Heart left ventricle (tissue), 16 donors: Measurements from ENCODE around the gene PCLO. TPM values are rescaled to one million over a fixed set of nuclear protein-coding genes. Genes with fewer than 3 reads are reported as not detected.
A peak's percentile ranks its signal among the peaks of the same experiment; 100 is the strongest.
"Not testable (repeated sequence)": the region's sequence is repeated elsewhere in the genome, so short reads cannot be mapped to it uniquely, and the experiment has no call there.

Source experiments
- ATAC-seq, 4 donors: fragments of 200-7000 bp; cut with Tn5 transposase; one replicate each; pipeline ENCODE4 v1.9.1; 2020 to 2022; ENCODE audit warnings: moderate library complexity in 4 of 4, mild to moderate bottlenecking in 3 of 4, moderate number of reproducible peaks in 1 of 4
- DNase-seq, 5 donors: peaks; one replicate each; pipeline ENCODE4 v3.0.0-alpha.2; 2020
- H3K27ac ChIP-seq, 12 donors: fragments of 200-600 bp; sonication (generic) in 4 of 12; one replicate each; pipeline versions ENCODE4 v1.5.0 to v1.8.0; 2016 to 2022; ENCODE audit warnings: mild to moderate bottlenecking in 2 of 12
- H3K27me3 ChIP-seq, 9 donors: fragments of 200-600 bp; sonication (generic) in 2 of 9; one replicate each; pipeline versions ENCODE4 v1.5.1 to v1.8.0; 2016 to 2022; ENCODE audit warnings: mild to moderate bottlenecking in 3 of 9
- H3K36me3 ChIP-seq, 9 donors: fragments of 200-600 bp; sonication (generic) in 2 of 9; one replicate each; pipeline versions ENCODE4 v1.5.0 to v1.8.0; 2018 to 2022; ENCODE audit warnings: mild to moderate bottlenecking in 2 of 9
- H3K4me1 ChIP-seq, 12 donors: fragments of 200-600 bp; sonication (generic) in 4 of 12; one replicate each; pipeline versions ENCODE4 v1.5.0 to v1.8.0; 2016 to 2022; ENCODE audit warnings: mild to moderate bottlenecking in 3 of 12
- H3K4me3 ChIP-seq, 12 donors: fragments of 200-600 bp; sonication (generic) in 4 of 12; one replicate each; pipeline versions ENCODE4 v1.5.0 to v1.8.0; 2017 to 2022; ENCODE audit warnings: mild to moderate bottlenecking in 9 of 12, moderate library complexity in 4 of 12
- H3K9me3 ChIP-seq, 12 donors: fragments of 200-600 bp; sonication (generic) in 4 of 12; one replicate each; pipeline versions ENCODE4 v1.5.0 to v1.8.0; 2016 to 2022; ENCODE audit warnings: mild to moderate bottlenecking in 1 of 12
- CTCF ChIP-seq, 12 donors: fragments of 200-600 bp; sonication (generic) in 4 of 12; IDR thresholded peaks; one replicate each; pipeline versions ENCODE4 v1.5.0 to v1.8.0; 2018 to 2022; ENCODE audit warnings: antibody characterized with exemption in 12 of 12, mild to moderate bottlenecking in 5 of 12
- POLR2A ChIP-seq, 2 donors: fragments of 450-650 bp; IDR thresholded peaks; one replicate each; pipeline ENCODE4 v1.6.1; 2017; ENCODE audit warnings: antibody characterized with exemption in 2 of 2, mild to moderate bottlenecking in 2 of 2, moderate library complexity in 2 of 2
- WGBS, 4 donors: extraction: QIAGEN DNeasy Blood & Tissue Kit in 2 of 4; methylation state at CpG; one replicate each; pipeline versions ENCODE4 v1.1.5 to v1.1.7; 2013 to 2018; 5-methylcytosine and 5-hydroxymethylcytosine counted together
- intact Hi-C, 10 donors: fragments of 100-400 bp; cut with DNase I; formaldehyde crosslinking; loops; one replicate each; pipeline versions ENCODE4 v1.11.1 to v1.14.2; 2022
- polyA plus RNA-seq, 2 donors: library from polyadenylated mRNA; stranded (reverse); fragments of 200-250 nt; gene quantifications; one replicate each; pipeline ENCODE4 v1.2.3, GENCODE V29; 2013
- total RNA-seq, 9 donors: library from RNA; depleted of rRNA in 2 of 9; stranded (reverse); fragments of >200 nt in 2 of 9; fragmentation: NEBNext Ultra II Directional in 3 of 9; extraction: Animal tissue kit (Norgen Biotek cat#: 25700) in 3 of 9; gene quantifications; one replicate each; pipeline versions ENCODE4 v1.1.0 to v1.2.4, GENCODE V29; 2016 to 2023
- donor health status: ischemic (EF 13 %, LVEDD 7.1; RV severe dilation, severe dysfunction).
- donor health status: healthy with polysubstance abuse.
- donor health status: DM: no; HTN: yes; CAD: no.
- donor health status: DM: no; HTN: no; CAD: no.
- donor health status: ischemic (EF 25% LVEDD 6.9; RV normal size, moderate dysfunction).
- donor health status: ischemic (EF 25% LVEDD 5.7; RV mildly dilated, moderate dysfunction).
- donor health status: healthy.
- donor health status: DM: yes; HTN: yes; CAD: no.
- donor health status: ischemic (EF 35%, LVEDD 5.7; RV mildly dilated, moderate dysfunction).
- donor health status: nonischemic (EF 11% LVEDD 7.7; RV severe dilation, severe dysfunction).
- donor health status: DM: yes; HTN: yes; CAD: no.
- donor health status: PGD.
- donor health status: ischemic (EF 29% LVEDD 5.4; RV normal size, mild dysfunction).
- donor health status: nonischemic (EF 23%, LVEDD 6.1; RV moderate dilation, normal function).

PCLO gene
- total and polyA plus RNA-seq, 11 donors = 0.21 to 9.3 (median 2.9) TPM

- WGBS, 4 donors = 76 to 86% (median 77%) methylated on average over 1 of the region's 1 CpG
- H3K4me3 ChIP-seq = no peak overlapping the region
- no peaks in the 10 kb centered on the region for H3K27me3 ChIP-seq
- H3K4me1 ChIP-seq = no peaks in the 10 kb centered on the region
- intact Hi-C loops = no loop called here
- ATAC-seq (no peak), DNase-seq (no peak)
- H3K9me3 ChIP-seq = no peaks in the 10 kb centered on the region
- no peak for TF ChIP-seq POLR2A (IDR thresholded peaks at IDR 0.05)
- TF ChIP-seq CTCF (IDR thresholded peaks at IDR 0.05) = no peak
- H3K27ac ChIP-seq = no peak overlapping the region
- H3K36me3 ChIP-seq = no peaks in the 10 kb centered on the region
Measured at GRCh38 chr7:83038787-83039186, 123.9 kb downstream of the PCLO start.

- no peak overlapping the region for H3K4me3 ChIP-seq
- no peaks in the 10 kb centered on the region for H3K4me1 ChIP-seq
- no peaks in the 10 kb centered on the region for H3K27me3 ChIP-seq
- no peak for ATAC-seq
- no peaks in the 10 kb centered on the region for H3K9me3 ChIP-seq
- intact Hi-C loops = no loop called here
- no peak overlapping the region for H3K27ac ChIP-seq
- no peak for DNase-seq
- no peak for TF ChIP-seq POLR2A (IDR thresholded peaks at IDR 0.05)
- no peak for TF ChIP-seq CTCF (IDR thresholded peaks at IDR 0.05)
- no peaks in the 10 kb centered on the region for H3K36me3 ChIP-seq
- 80 to 84% (median 83%) methylated on average over 3 of the region's 3 CpGs for WGBS, 4 donors
Measured at GRCh38 chr7:83036721-83037380, 125.8 kb downstream of the PCLO start.

GRCh38 chr7:83036130-83036529 lies 126.6 kb downstream of the PCLO start:
- no peaks in the 10 kb centered on the region for H3K36me3 ChIP-seq
- ATAC-seq = no peak

GRCh38 chr7:83032195-83032594 lies 130.5 kb downstream of the PCLO start:
- H3K36me3 ChIP-seq = no peaks in the 10 kb centered on the region
- no peaks in the 10 kb centered on the region for H3K27me3 ChIP-seq
- ATAC-seq (no peak), DNase-seq (no peak)
- H3K4me3 ChIP-seq = no peak overlapping the region
- H3K9me3 ChIP-seq = no peaks in the 10 kb centered on the region
- H3K27ac ChIP-seq = no peak overlapping the region
- no peak for TF ChIP-seq POLR2A (IDR thresholded peaks at IDR 0.05)
- no peak for TF ChIP-seq CTCF (IDR thresholded peaks at IDR 0.05)
- intact Hi-C loops = no loop called here
- H3K4me1 ChIP-seq = no peaks in the 10 kb centered on the region

More at GRCh38 chr7:83036130-83036529, 126.6 kb downstream of the PCLO start:
- no peak overlapping the region for H3K27ac ChIP-seq
- H3K4me3 ChIP-seq = no peak overlapping the region
- H3K4me1 ChIP-seq = no peaks in the 10 kb centered on the region
- 18 to 25% (median 20%) methylated on average over 2 of the region's 2 CpGs for WGBS, 4 donors
- intact Hi-C loops = no loop called here
- no peaks in the 10 kb centered on the region for H3K9me3 ChIP-seq
- no peak for DNase-seq
- no peaks in the 10 kb centered on the region for H3K27me3 ChIP-seq
- no peak for TF ChIP-seq CTCF (IDR thresholded peaks at IDR 0.05)
- no peak for TF ChIP-seq POLR2A (IDR thresholded peaks at IDR 0.05)

GRCh38 chr7:83023817-83024665 lies 138.6 kb downstream of the PCLO start:
- H3K9me3 ChIP-seq = peaks cover 0 to 14% (median 0%) of the 10 kb centered on the region in 12 donors
- H3K27ac ChIP-seq, H3K27me3 ChIP-seq, H3K4me1 ChIP-seq, ATAC-seq, H3K4me3 ChIP-seq, intact Hi-C loops, H3K36me3 ChIP-seq: not testable (repeated sequence)
- 84 to 91% (median 90%) methylated on average over 30 to 31 of the region's 31 CpGs for WGBS, 4 donors
- DNase-seq = peak in 1 of 5 donors; percentile 18
